Liver (tissue), 9 donors: Measurements from ENCODE around the gene CFAP157. TPM values are rescaled to one million over a fixed set of nuclear protein-coding genes. Genes with fewer than 3 reads are reported as not detected.

Experiments
- DNase-seq: peaks from one replicate; pipeline ENCODE4 v3.0.0-alpha.2; 2017; ENCODE audit warnings: low spot score
- H3K27ac ChIP-seq, 2 donors: one replicate each; pipeline ENCODE4 v1.7.0; 2013; ENCODE audit warnings: inconsistent platforms in 2 of 2, low read length in 2 of 2, control low read depth in 1 of 2, low read depth in 1 of 2, mild to moderate bottlenecking in 1 of 2
- H3K27me3 ChIP-seq, 4 donors: one replicate each; pipeline versions ENCODE4 v1.6.1 to v1.7.0; 2013; ENCODE audit warnings: low read length in 3 of 4, inconsistent platforms in 1 of 4, mild to moderate bottlenecking in 1 of 4, moderate library complexity in 1 of 4; ENCODE audit not compliant: control insufficient read depth in 4 of 4, insufficient read depth in 4 of 4
- H3K36me3 ChIP-seq, 4 donors: one replicate each; pipeline versions ENCODE4 v1.6.1 to v1.7.0; 2013; ENCODE audit warnings: low read length in 3 of 4, mild to moderate bottlenecking in 3 of 4, low read depth in 1 of 4, moderate library complexity in 1 of 4; ENCODE audit not compliant: control insufficient read depth in 4 of 4, insufficient read depth in 3 of 4
- H3K4me1 ChIP-seq, 4 donors: one replicate each; pipeline versions ENCODE4 v1.6.1 to v1.7.0; 2013; ENCODE audit warnings: low read length in 3 of 4, mild to moderate bottlenecking in 3 of 4, moderate library complexity in 1 of 4; ENCODE audit not compliant: control insufficient read depth in 4 of 4, insufficient read depth in 4 of 4
- H3K4me3 ChIP-seq, 3 donors: one replicate each; pipeline versions ENCODE4 v1.6.1 to v1.7.0; 2013; ENCODE audit warnings: low read length in 3 of 3, control low read depth in 1 of 3, low read depth in 1 of 3, mild to moderate bottlenecking in 1 of 3
- H3K9ac ChIP-seq, 2 donors: one replicate each; pipeline ENCODE4 v1.7.0; 2013; ENCODE audit warnings: low read length in 2 of 2, mild to moderate bottlenecking in 2 of 2, moderate library complexity in 2 of 2, control low read depth in 1 of 2, low read depth in 1 of 2
- H3K9me3 ChIP-seq, 4 donors: one replicate each; pipeline versions ENCODE4 v1.6.1 to v1.7.0; 2013; ENCODE audit warnings: low read length in 3 of 4; ENCODE audit not compliant: control insufficient read depth in 4 of 4
- ATF3 ChIP-seq: IDR thresholded peaks from 2 replicates; pipeline ENCODE4 v1.6.1; 2016; ENCODE audit warnings: antibody characterized with exemption
- CTCF ChIP-seq: fragments of 150-350 bp; IDR thresholded peaks from 2 replicates; pipeline ENCODE4 v1.5.1; 2017; ENCODE audit warnings: improper control_type of control experiment, low read depth, low read length; ENCODE audit not compliant: missing input control
- EGR1 ChIP-seq, 2 donors: IDR thresholded peaks; 2 replicates each; pipeline ENCODE4 v1.6.1; 2016 to 2018; ENCODE audit warnings: antibody characterized with exemption in 2 of 2, low read depth in 2 of 2
- FOXA1 ChIP-seq: IDR thresholded peaks from 2 replicates; pipeline ENCODE4 v1.6.1; 2016; ENCODE audit warnings: antibody characterized with exemption
- FOXA2 ChIP-seq: IDR thresholded peaks from 2 replicates; pipeline ENCODE4 v1.6.1; 2016; ENCODE audit warnings: antibody characterized with exemption
- GABPA ChIP-seq, 2 donors: IDR thresholded peaks in 1 of 2; conservative IDR thresholded peaks in 1 of 2; 2 replicates each; pipeline ENCODE4 v1.6.1; 2016; ENCODE audit warnings: antibody characterized with exemption in 2 of 2, mild to moderate bottlenecking in 1 of 2, moderate library complexity in 1 of 2
- HNF4A ChIP-seq, 2 donors: conservative IDR thresholded peaks; 2 replicates each; pipeline ENCODE4 v1.6.1; 2016; ENCODE audit warnings: antibody characterized with exemption in 2 of 2, mild to moderate bottlenecking in 2 of 2
- HNF4G ChIP-seq: IDR thresholded peaks from 2 replicates; pipeline ENCODE4 v1.6.1; 2016; ENCODE audit warnings: antibody characterized with exemption
- JUND ChIP-seq, 2 donors: IDR thresholded peaks; 2 replicates each; pipeline ENCODE4 v1.6.1; 2016; ENCODE audit warnings: antibody characterized with exemption in 2 of 2
- MAX ChIP-seq: IDR thresholded peaks from 2 replicates; pipeline ENCODE4 v1.6.1; 2016; ENCODE audit warnings: antibody characterized with exemption
- NR2F2 ChIP-seq: IDR thresholded peaks from 2 replicates; pipeline ENCODE4 v1.6.1; 2016; ENCODE audit warnings: antibody characterized with exemption
- RAD21 ChIP-seq, 2 donors: IDR thresholded peaks; 2 replicates each; pipeline ENCODE4 v1.6.1; 2016; ENCODE audit warnings: antibody characterized with exemption in 2 of 2, mild to moderate bottlenecking in 2 of 2
- REST ChIP-seq: IDR thresholded peaks from 2 replicates; pipeline ENCODE4 v1.6.1; 2016; ENCODE audit warnings: antibody characterized with exemption, mild to moderate bottlenecking
- RXRA ChIP-seq, 2 donors: IDR thresholded peaks; 2 replicates each; pipeline ENCODE4 v1.6.1; 2017 to 2018; ENCODE audit warnings: antibody characterized with exemption in 2 of 2, mild to moderate bottlenecking in 1 of 2
- SP1 ChIP-seq: IDR thresholded peaks from 2 replicates; pipeline ENCODE4 v1.6.1; 2018; ENCODE audit warnings: antibody characterized with exemption, mild to moderate bottlenecking
- TAF1 ChIP-seq: conservative IDR thresholded peaks from 2 replicates; pipeline ENCODE4 v1.6.1; 2016; ENCODE audit warnings: antibody characterized with exemption, mild to moderate bottlenecking
- YY1 ChIP-seq: IDR thresholded peaks from 2 replicates; pipeline ENCODE4 v1.6.1; 2016; ENCODE audit warnings: antibody characterized with exemption, mild to moderate bottlenecking
- ZBTB33 ChIP-seq: IDR thresholded peaks from 2 replicates; pipeline ENCODE4 v1.6.1; 2016; ENCODE audit warnings: antibody characterized with exemption
- WGBS: extraction: QIAGEN DNeasy Blood & Tissue Kit; methylation state at CpG from one replicate; pipeline ENCODE4 v1.1.7; 2013; 5-methylcytosine and 5-hydroxymethylcytosine counted together
- polyA plus RNA-seq, 2 donors: library from polyadenylated mRNA; stranded (reverse) in 1 of 2; unstranded in 1 of 2; fragments of 200-250 nt in 1 of 2; fragments of >200 nt in 1 of 2; fragmentation: Nextera tagmentation in 1 of 2; extraction: Ambion mirVana in 1 of 2; gene quantifications; one replicate each; pipeline versions ENCODE4 v1.2.1 to v1.2.3, GENCODE V29; 2013 to 2015
- total RNA-seq, 2 donors: library from RNA; depleted of rRNA; stranded (reverse); fragments of >200 nt; gene quantifications; one replicate each; pipeline ENCODE4 v1.2.3, GENCODE V29; 2014
- donor health status: healthy.
- donor health status: healthy.
- donor health status: healthy.
- donor health status: healthy.
- donor health status: healthy.

CFAP157 gene
- total and polyA plus RNA-seq, 4 donors: 0.07 to 0.22 TPM; not detected in 2

GRCh38 chr9:127697575-127697974, 9.2 kb upstream of the CFAP157 start:
- no peak for TF ChIP-seq NR2F2
- TF ChIP-seq HNF4A (conservative IDR thresholded peaks at IDR 0.05): no peak
- no peak for TF ChIP-seq ATF3
- no peak for TF ChIP-seq RAD21 (IDR thresholded peaks at IDR 0.05)
- TF ChIP-seq SP1: no peak
- TF ChIP-seq JUND (IDR thresholded peaks at IDR 0.05): no peak
- no peak for TF ChIP-seq RXRA (IDR thresholded peaks at IDR 0.05)
- no peak for TF ChIP-seq FOXA2
- TF ChIP-seq CTCF: no peak
- no peak for TF ChIP-seq TAF1
- TF ChIP-seq EGR1 (IDR thresholded peaks at IDR 0.05; ENCODE audit: low read depth in 2 of 2): no peak
- TF ChIP-seq FOXA1: no peak
- TF ChIP-seq YY1: no peak
- no peak for TF ChIP-seq REST
- TF ChIP-seq GABPA (IDR thresholded peaks at IDR 0.05 in 1 of 2, conservative IDR thresholded peaks at IDR 0.05 in 1 of 2): no peak
- no peak for TF ChIP-seq ZBTB33
- TF ChIP-seq HNF4G: no peak
- no peak for TF ChIP-seq MAX
- H3K27ac ChIP-seq: no peak overlapping the region

More at GRCh38 chr9:127697575-127697974, 9.2 kb upstream of the CFAP157 start:
- H3K27me3 ChIP-seq: no peaks in the 10 kb centered on the region
- peaks cover 2 to 6% (median 3%) of the 10 kb centered on the region in 4 donors for H3K4me1 ChIP-seq
- H3K9ac ChIP-seq: no peak overlapping the region
- no peak for DNase-seq
- 76% methylated on average over 5 of the region's 5 CpGs for WGBS
- no peaks in the 10 kb centered on the region for H3K36me3 ChIP-seq
- no peak overlapping the region for H3K4me3 ChIP-seq
- no peaks in the 10 kb centered on the region for H3K9me3 ChIP-seq
